ENCODE results near the gene CLMP. TPM values are rescaled to one million over a fixed set of nuclear protein-coding genes. Genes with fewer than 3 reads are reported as not detected.
A peak's percentile ranks its signal among the peaks of the same experiment; 100 is the strongest.

The CLMP gene
- total RNA-seq, 3 donors from 2014 or later (not counting 1 experiment from before 2014, with no cell fraction given), result 0.07 to 0.45 TPM; not detected in 1

DNA sequence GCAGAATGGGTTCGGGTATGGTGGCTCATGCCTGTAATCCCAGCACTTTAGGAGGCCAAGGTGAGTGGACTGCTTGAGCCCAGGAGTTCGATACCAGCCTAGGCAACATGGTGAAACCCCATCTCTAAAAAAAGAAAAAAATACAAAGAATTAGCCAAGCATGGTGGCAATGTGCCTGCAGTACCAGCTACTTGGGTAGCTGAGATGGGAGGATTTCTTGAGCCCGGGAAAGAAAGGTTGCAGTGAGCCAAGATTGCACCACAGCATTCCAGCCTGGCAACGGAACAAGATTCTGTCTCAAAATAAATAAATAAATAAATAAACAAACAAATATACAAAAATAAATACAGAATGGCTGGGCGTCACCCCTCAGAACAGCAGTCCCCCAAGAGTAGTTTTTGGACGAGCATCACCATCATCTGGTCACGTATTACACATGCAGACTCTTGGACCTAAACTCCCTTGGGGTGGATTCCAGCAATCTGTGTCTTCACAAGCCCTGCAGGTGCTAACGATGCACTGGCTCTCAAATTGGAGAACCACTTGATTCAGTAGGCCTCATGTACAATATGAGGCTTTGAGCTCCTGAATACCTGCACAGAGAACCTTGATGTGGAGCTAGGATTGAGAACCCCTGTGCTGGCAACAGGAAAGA, 33.5 kb downstream of the CLMP start:
- no peaks in the 10 kb centered on the region for H3K27me3 Mint-ChIP-seq (ENCODE audit: low read depth in 2 of 2)
- no peak overlapping the region for H3K27ac ChIP-seq (ENCODE audit: low read length)
- H3K9me3 ChIP-seq (ENCODE audit: control insufficient read depth, insufficient read depth, low read length), result no peaks in the 10 kb centered on the region
- no peak for TF ChIP-seq CTCF (IDR thresholded peaks at IDR 0.05)
- peaks cover 9% of the 10 kb centered on the region in 2 donors for H3K4me1 Mint-ChIP-seq
- intact Hi-C loops (cut with micrococcal nuclease), result no loop called here
- no peaks in the 10 kb centered on the region for H3K9me3 Mint-ChIP-seq
- no peaks in the 10 kb centered on the region for H3K36me3 Mint-ChIP-seq
- H3K4me3 ChIP-seq (ENCODE audit: low read length), result no peak overlapping the region
- no peak overlapping the region for H3K4me3 Mint-ChIP-seq
- no peaks in the 10 kb centered on the region for H3K4me1 ChIP-seq (ENCODE audit: control insufficient read depth, insufficient read depth, low read length)
- no peaks in the 10 kb centered on the region for H3K27me3 ChIP-seq (ENCODE audit: control insufficient read depth, insufficient read depth, low read length)
- ATAC-seq, result no peak
- DNase-seq, result no peak
- no peak overlapping the region for H3K27ac Mint-ChIP-seq
- H3K36me3 ChIP-seq (ENCODE audit: control insufficient read depth, insufficient read depth, low read length), result no peaks in the 10 kb centered on the region
- 86% methylated on average over 7 of the region's 8 CpGs for WGBS (ENCODE audit: insufficient coverage)

DNA sequence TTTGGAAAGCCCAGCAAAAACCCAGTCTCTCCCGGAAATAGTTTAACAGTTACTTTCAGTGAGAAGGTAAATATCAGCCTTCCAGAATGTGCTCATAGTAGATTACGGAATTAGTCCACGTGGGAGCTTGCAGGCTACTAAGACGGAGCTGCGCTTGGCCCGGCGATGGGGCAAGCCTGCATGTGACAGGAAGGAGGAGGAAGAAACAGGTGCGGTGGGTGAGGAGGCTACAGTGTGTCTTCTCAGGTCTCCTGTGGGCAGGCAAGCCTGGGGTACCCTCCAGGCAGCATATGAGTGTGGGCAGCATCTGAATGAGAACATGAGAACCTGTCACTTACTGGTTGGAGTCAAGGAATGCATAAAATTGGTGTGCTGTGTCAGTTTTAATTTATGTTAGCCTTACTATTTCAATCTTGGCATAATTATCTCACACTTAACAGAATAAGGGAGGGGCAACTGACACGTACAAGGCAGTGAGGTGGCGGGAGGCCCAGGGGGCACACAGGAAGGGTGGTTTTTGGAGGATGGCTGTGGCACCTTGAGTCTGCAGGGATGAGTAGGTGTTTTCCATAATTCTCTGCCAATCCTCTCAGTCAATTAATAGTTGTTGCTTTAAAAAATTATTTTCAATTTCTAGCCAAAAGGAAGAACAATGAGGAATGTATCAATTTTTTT, 35.7 kb downstream of the CLMP start:
- H3K27me3 ChIP-seq (ENCODE audit: control insufficient read depth, insufficient read depth, low read length), result no peaks in the 10 kb centered on the region
- peaks cover 9% of the 10 kb centered on the region in 2 donors for H3K4me1 Mint-ChIP-seq
- DNase-seq (peak in 1 of 2 donors; percentile 13), ATAC-seq (no peak)
- no peak overlapping the region for H3K27ac ChIP-seq (ENCODE audit: low read length)
- no peak overlapping the region for H3K4me3 Mint-ChIP-seq
- no peaks in the 10 kb centered on the region for H3K36me3 ChIP-seq (ENCODE audit: control insufficient read depth, insufficient read depth, low read length)
- H3K27ac Mint-ChIP-seq, result no peak overlapping the region
- H3K27me3 Mint-ChIP-seq (ENCODE audit: low read depth in 2 of 2), result no peaks in the 10 kb centered on the region
- intact Hi-C loops (cut with micrococcal nuclease), result no loop called here
- peaks cover 3% of the 10 kb centered on the region for H3K9me3 ChIP-seq (ENCODE audit: control insufficient read depth, insufficient read depth, low read length)
- H3K4me3 ChIP-seq (ENCODE audit: low read length), result no peak overlapping the region
- H3K9me3 Mint-ChIP-seq, result no peaks in the 10 kb centered on the region
- H3K36me3 Mint-ChIP-seq, result no peaks in the 10 kb centered on the region
- WGBS (ENCODE audit: insufficient coverage), result 47% methylated on average over 10 of the region's 10 CpGs
- no peaks in the 10 kb centered on the region for H3K4me1 ChIP-seq (ENCODE audit: control insufficient read depth, insufficient read depth, low read length)
- no peak for TF ChIP-seq CTCF (IDR thresholded peaks at IDR 0.05)

DNA sequence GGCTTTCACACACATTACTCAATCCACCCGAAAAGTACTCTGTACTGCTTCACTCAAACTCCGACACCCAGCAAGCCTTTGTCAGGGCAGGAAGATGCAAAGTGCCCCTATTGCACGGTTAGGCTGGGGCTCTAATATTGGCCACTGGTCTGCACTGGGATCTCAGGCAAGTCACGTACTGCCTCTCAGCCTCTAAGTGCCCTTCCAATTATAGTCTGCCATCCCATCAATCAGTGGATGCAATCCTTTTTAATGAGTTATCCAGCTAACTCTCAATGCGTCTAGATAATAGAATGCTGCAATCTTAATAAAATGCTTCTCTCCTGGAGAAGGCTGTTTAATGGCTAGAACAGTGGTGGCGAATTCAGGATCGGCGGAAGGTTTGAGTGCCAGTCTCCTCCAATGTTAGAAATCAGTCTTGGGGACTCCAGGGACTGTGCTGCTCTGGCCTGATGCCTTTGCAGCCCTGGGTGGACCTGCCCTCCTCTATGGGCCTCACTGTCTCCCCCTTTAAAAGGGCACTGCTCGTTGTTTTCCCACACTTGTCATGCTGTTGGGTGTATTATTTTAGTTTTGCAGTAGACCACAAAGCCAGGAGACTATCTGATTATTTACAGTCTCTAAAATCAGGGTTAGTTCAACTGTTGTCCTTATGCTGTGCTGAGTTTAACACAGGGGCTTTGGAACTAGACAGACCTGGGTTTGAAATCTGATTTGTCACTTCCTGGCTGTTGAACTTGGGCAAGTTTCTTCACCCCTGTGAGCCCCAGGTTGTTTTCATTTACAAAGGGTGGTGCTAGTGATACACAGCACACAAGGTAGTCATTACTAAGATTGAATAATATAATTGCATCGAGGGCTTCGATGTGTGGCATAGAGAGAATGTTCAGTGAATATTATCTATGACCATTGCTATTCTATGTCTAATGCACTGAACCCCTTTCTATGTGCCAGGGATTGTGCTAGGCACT, 36.7 kb downstream of the CLMP start:
- Histone ChIP-seq H3K27ac (ENCODE audit: low read length) (no peak overlapping the region), H3K36me3 (ENCODE audit: control insufficient read depth, insufficient read depth, low read length) (no peaks in the 10 kb centered on the region), H3K27me3 (ENCODE audit: control insufficient read depth, insufficient read depth, low read length) (no peaks in the 10 kb centered on the region), H3K9me3 (ENCODE audit: control insufficient read depth, insufficient read depth, low read length) (peaks cover 3% of the 10 kb centered on the region), H3K4me3 (ENCODE audit: low read length) (no peak overlapping the region), H3K4me1 (ENCODE audit: control insufficient read depth, insufficient read depth, low read length) (no peaks in the 10 kb centered on the region)
- H3K27me3 Mint-ChIP-seq (ENCODE audit: low read depth in 2 of 2), result peaks cover 0 to under 1% of the 10 kb centered on the region in 2 donors
- H3K4me3 Mint-ChIP-seq, result no peak overlapping the region
- no peak for ATAC-seq
- intact Hi-C loops (cut with micrococcal nuclease), result no loop called here
- peaks cover 9% of the 10 kb centered on the region in 2 donors for H3K4me1 Mint-ChIP-seq
- H3K27ac Mint-ChIP-seq, result no peak overlapping the region
- TF ChIP-seq CTCF (IDR thresholded peaks at IDR 0.05), result no peak
- no peaks in the 10 kb centered on the region for H3K9me3 Mint-ChIP-seq
- no peak for DNase-seq
- no peaks in the 10 kb centered on the region for H3K36me3 Mint-ChIP-seq
- 92% methylated on average over 11 of the region's 11 CpGs for WGBS (ENCODE audit: insufficient coverage)

Data from natural killer cell (primary cell).